Parathyroid adenoma (tissue), 2 donors: ENCODE measurements around the gene FAM47C.
"Not testable (repeated sequence)": the region's sequence is repeated elsewhere in the genome, so short reads cannot be mapped to it uniquely, and the experiment has no call there.

Experiments
- H2AFZ ChIP-seq: fragments of 300-600 bp; sonication (generic); one replicate; pipeline ENCODE4 v1.7.0; 2017; ENCODE audit warnings: antibody characterized with exemption, mild to moderate bottlenecking
- H3K27ac ChIP-seq: fragments of 300-600 bp; sonication (generic); one replicate; pipeline ENCODE4 v1.7.0; 2017
- H3K27me3 ChIP-seq: fragments of 300-600 bp; sonication (generic); one replicate; pipeline ENCODE4 v1.7.0; 2017; ENCODE audit warnings: low read length; ENCODE audit not compliant: control insufficient read depth, insufficient read depth
- H3K36me3 ChIP-seq: fragments of 300-600 bp; sonication (generic); one replicate; pipeline ENCODE4 v1.7.0; 2017; ENCODE audit warnings: low read length; ENCODE audit not compliant: control insufficient read depth, insufficient read depth
- H3K4me1 ChIP-seq: fragments of 300-600 bp; sonication (generic); one replicate; pipeline ENCODE4 v1.7.0; 2017; ENCODE audit warnings: control low read depth
- H3K4me2 ChIP-seq: fragments of 300-600 bp; sonication (generic); one replicate; pipeline ENCODE4 v1.7.0; 2017; ENCODE audit warnings: low read length
- H3K4me3 ChIP-seq: fragments of 300-600 bp; sonication (generic); one replicate; pipeline ENCODE4 v1.7.0; 2017; ENCODE audit warnings: low read depth, low read length
- H3K79me2 ChIP-seq: fragments of 300-600 bp; sonication (generic); one replicate; pipeline ENCODE4 v1.7.0; 2017; ENCODE audit warnings: control low read depth
- H3K9ac ChIP-seq: fragments of 300-600 bp; sonication (generic); one replicate; pipeline ENCODE4 v1.7.0; 2017; ENCODE audit warnings: mild to moderate bottlenecking
- H3K9me3 ChIP-seq: fragments of 300-600 bp; sonication (generic); one replicate; pipeline ENCODE4 v1.7.0; 2017; ENCODE audit warnings: low read length; ENCODE audit not compliant: control insufficient read depth
- CTCF ChIP-seq: fragments of 300-600 bp; sonication (generic); IDR thresholded peaks from one replicate; pipeline ENCODE4 v1.7.0; 2017; ENCODE audit warnings: antibody characterized with exemption, mild to moderate bottlenecking
- donor health status: primary hyperparathyroidism.

FAM47C gene

DNA sequence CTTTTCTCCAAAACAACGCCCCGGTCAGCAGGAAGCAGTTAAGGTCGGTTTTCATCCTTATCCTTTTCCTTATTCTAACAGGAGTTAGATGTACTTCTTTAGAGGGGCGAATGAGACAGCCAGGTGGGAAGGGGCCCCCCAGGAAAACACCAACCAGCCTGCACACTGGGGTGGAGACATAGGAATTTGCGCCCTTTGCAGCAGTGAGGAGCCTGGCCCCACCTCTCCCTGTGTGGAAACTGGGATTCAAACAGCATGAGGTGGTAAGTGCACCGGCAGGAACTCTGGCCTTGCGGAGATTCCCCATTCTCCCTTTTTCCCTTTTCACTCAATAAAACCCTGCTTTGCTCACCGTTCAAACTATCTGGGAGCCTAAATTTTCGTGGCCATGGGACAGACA is 8.0 kb upstream of the FAM47C start:
- H3K4me2 ChIP-seq: no peak overlapping the region
- H3K27me3 ChIP-seq: no peaks in the 10 kb centered on the region
- H3K4me1 ChIP-seq: no peaks in the 10 kb centered on the region
- H3K4me3 ChIP-seq: no peak overlapping the region
- no peak overlapping the region for H2AFZ ChIP-seq
- no peak for TF ChIP-seq CTCF
- no peaks in the 10 kb centered on the region for H3K79me2 ChIP-seq
- no peaks in the 10 kb centered on the region for H3K36me3 ChIP-seq
- no peak overlapping the region for H3K9ac ChIP-seq
- no peak overlapping the region for H3K27ac ChIP-seq
- no peaks in the 10 kb centered on the region for H3K9me3 ChIP-seq

DNA sequence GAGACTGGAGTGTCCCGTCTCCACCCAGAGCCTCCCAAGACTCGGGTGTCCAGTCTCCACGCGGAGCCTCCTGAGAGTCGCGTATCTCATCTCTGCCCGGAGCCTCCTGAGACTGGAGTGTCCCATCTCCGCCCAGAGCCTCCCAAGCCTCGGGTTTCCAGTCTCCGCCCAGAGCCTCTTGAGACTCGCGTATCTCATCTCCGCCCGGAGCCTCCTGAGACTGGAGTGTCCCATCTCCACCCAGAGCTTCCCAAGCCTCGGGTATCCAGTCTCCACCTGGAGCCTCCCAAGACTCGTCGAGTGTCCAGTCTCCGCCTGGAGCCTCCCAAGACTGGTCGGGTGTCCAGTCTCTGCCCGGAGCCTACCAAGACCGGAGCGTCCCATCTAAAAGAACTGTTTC is 2.3 kb downstream of the FAM47C start:
- H3K36me3 ChIP-seq: no peaks in the 10 kb centered on the region

DNA sequence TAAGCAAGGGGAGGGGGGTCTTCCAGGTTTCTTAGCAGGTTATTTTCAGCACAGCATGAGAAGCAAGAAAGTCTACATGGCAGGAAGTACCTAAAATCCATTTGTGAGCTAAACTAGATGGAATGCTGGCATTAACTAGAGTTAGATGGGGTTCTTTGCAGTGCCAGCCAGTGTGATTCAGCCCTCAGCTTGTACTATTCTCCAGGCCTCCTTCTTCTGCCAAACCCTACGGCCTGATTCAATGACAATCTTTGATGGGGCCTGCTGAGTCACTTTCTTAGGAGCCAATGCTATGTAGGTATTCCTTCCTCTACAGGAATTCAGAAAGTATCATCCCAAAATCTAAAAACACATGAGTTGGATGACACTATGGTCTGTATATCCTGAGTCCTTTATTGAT is 26.1 kb downstream of the FAM47C start:
- not testable (repeated sequence) for H3K9me3 ChIP-seq, H3K4me3 ChIP-seq, H3K4me2 ChIP-seq, H3K27ac ChIP-seq, H3K9ac ChIP-seq, H3K4me1 ChIP-seq, H2AFZ ChIP-seq, H3K36me3 ChIP-seq, H3K27me3 ChIP-seq, H3K79me2 ChIP-seq

More for the DNA sequence above, 2.3 kb downstream of the FAM47C start:
- Histone ChIP-seq H3K27me3 (no peaks in the 10 kb centered on the region), H3K4me3 (no peak overlapping the region), H3K9me3 (no peaks in the 10 kb centered on the region), H2AFZ (no peak overlapping the region), H3K4me1 (no peaks in the 10 kb centered on the region), H3K9ac (no peak overlapping the region), H3K79me2 (no peaks in the 10 kb centered on the region), H3K4me2 (no peak overlapping the region), H3K27ac (no peak overlapping the region)
- no peak for TF ChIP-seq CTCF

DNA sequence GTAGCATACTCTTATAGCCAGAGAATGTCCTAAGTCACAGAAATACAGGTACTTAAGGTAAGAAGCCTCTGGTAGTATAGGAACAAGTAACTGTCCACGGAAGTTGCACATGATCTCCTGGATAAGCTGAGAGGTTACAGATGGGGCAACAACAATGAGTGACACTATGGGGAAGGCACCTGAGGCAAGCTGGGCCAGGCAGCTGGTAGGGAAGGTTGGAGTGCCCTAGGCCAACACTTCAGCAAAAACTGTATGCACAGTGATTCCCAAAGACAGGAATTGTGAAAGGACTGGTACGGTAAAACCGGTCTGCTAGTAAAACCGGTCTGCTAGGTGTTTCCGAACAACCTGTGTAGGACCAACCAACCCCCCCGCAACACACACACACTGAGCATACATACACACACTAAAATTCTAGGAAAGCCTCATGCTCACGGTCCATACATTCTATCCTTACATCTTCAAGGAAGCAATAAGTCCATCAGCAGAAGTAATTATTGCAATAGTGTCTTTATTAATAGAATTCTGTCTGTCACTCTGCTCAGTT is 28.6 kb downstream of the FAM47C start:
- H3K9me3 ChIP-seq, H2AFZ ChIP-seq, H3K27ac ChIP-seq, H3K9ac ChIP-seq, H3K79me2 ChIP-seq, H3K4me3 ChIP-seq, H3K4me1 ChIP-seq, H3K4me2 ChIP-seq, H3K36me3 ChIP-seq, H3K27me3 ChIP-seq: not testable (repeated sequence)

- not testable (repeated sequence) for H3K27me3 ChIP-seq, H3K79me2 ChIP-seq, H3K27ac ChIP-seq, H2AFZ ChIP-seq, H3K4me2 ChIP-seq, H3K36me3 ChIP-seq, H3K4me1 ChIP-seq, H3K9me3 ChIP-seq, H3K4me3 ChIP-seq, H3K9ac ChIP-seq
Measured at GRCh38 chrX:37038814-37039213, 30.6 kb downstream of the FAM47C start.

GRCh38 chrX:37042956-37043885 is 35.1 kb downstream of the FAM47C start:
- not testable (repeated sequence) for H3K27ac ChIP-seq, H3K4me2 ChIP-seq, H3K79me2 ChIP-seq, H3K27me3 ChIP-seq, H3K9ac ChIP-seq, H2AFZ ChIP-seq, H3K36me3 ChIP-seq, H3K4me1 ChIP-seq, H3K4me3 ChIP-seq, H3K9me3 ChIP-seq
